Keratinocyte (primary cell): ENCODE results near the gene RTN1. TPM values are rescaled to one million over a fixed set of nuclear protein-coding genes. Genes with fewer than 3 reads are reported as not detected.

Experiments used
- DNase-seq: peaks from one replicate; pipeline ENCODE4 v3.0.0-alpha.2; 2011; ENCODE audit warnings: low read depth, missing footprints, low spot score
- FAIRE-seq: peaks from 2 replicates; lab custom pipeline; 2011; peaks lifted over from hg19 to GRCh38; lab: Jason Lieb, UNC
- H2AFZ ChIP-seq: 2 replicates; pipeline ENCODE4 v1.6.0; 2012; ENCODE audit warnings: low read length, control low read depth, inconsistent platforms; ENCODE audit not compliant: control insufficient read depth
- H3K27ac ChIP-seq: 2 replicates; pipeline ENCODE4 v1.5.1; 2011; ENCODE audit warnings: low read length; ENCODE audit not compliant: control insufficient read depth, insufficient read depth
- H3K27me3 ChIP-seq: 3 replicates; pipeline ENCODE4 v1.6.0; 2011; ENCODE audit warnings: low read length; ENCODE audit not compliant: control insufficient read depth, insufficient read depth; ENCODE audit errors: extremely low read depth
- H3K36me3 ChIP-seq, 2 experiments: 2 replicates in 1 of 2; 3 replicates in 1 of 2; pipeline ENCODE4 v1.5.1; 2011; ENCODE audit warnings: low read length in 2 of 2, mild to moderate bottlenecking in 1 of 2; ENCODE audit not compliant: control insufficient read depth in 2 of 2, insufficient read depth in 2 of 2; ENCODE audit errors: extremely low read depth in 1 of 2
- H3K4me1 ChIP-seq: 3 replicates; pipeline ENCODE4 v1.5.1; 2011; ENCODE audit warnings: low read length; ENCODE audit not compliant: control insufficient read depth, insufficient read depth; ENCODE audit errors: extremely low read depth
- H3K4me2 ChIP-seq: 3 replicates; pipeline ENCODE4 v1.6.0; 2011; ENCODE audit warnings: low read depth, low read length; ENCODE audit not compliant: control insufficient read depth, insufficient read depth; ENCODE audit errors: extremely low read depth
- H3K4me3 ChIP-seq, 3 experiments: fragments of 200-600 bp in 1 of 3; sonication (generic) in 1 of 3; 2 replicates in 2 of 3; 3 replicates in 1 of 3; pipeline ENCODE4 v1.5.1; 2011 to 2016; ENCODE audit warnings: low read length in 3 of 3, mild to moderate bottlenecking in 3 of 3, control low read depth in 2 of 3, inconsistent platforms in 1 of 3, low read depth in 1 of 3, mixed read lengths in 1 of 3, mixed run types in 1 of 3, moderate library complexity in 1 of 3; ENCODE audit not compliant: control insufficient read depth in 2 of 3, insufficient read depth in 2 of 3; ENCODE audit errors: extremely low read depth in 1 of 3
- H3K79me2 ChIP-seq: 2 replicates; pipeline ENCODE4 v1.6.0; 2012; ENCODE audit warnings: low read length; ENCODE audit not compliant: control insufficient read depth, insufficient read depth
- H3K9ac ChIP-seq: 3 replicates; pipeline ENCODE4 v1.6.0; 2011; ENCODE audit warnings: low read length; ENCODE audit not compliant: control insufficient read depth, insufficient read depth; ENCODE audit errors: extremely low read depth
- H3K9me1 ChIP-seq: 3 replicates; pipeline ENCODE4 v1.6.0; 2011; ENCODE audit warnings: low read length; ENCODE audit not compliant: control insufficient read depth, insufficient read depth; ENCODE audit errors: extremely low read depth
- H3K9me3 ChIP-seq: 2 replicates; pipeline ENCODE4 v1.5.1; 2012; ENCODE audit warnings: low read depth, low read length; ENCODE audit not compliant: control insufficient read depth
- H4K20me1 ChIP-seq: 3 replicates; pipeline ENCODE4 v1.6.0; 2011; ENCODE audit warnings: low read length; ENCODE audit not compliant: control insufficient read depth, insufficient read depth; ENCODE audit errors: extremely low read depth
- EZH2 ChIP-seq: IDR thresholded peaks from one replicate; pipeline ENCODE4 v1.6.1; 2012; ENCODE audit warnings: inconsistent platforms, mild to moderate bottlenecking, low read length, moderate library complexity
- dilution Hi-C: fragments of 300-500 bp; cut with MboI; formaldehyde crosslinking; loops from one replicate; pipeline ENCODE4 v1.7.0; 2020; ENCODE audit warnings: low sequenced_read_pairs; ENCODE audit not compliant: extremely low pct_ligation_motif_present
- polyA plus RNA-seq, 5 experiments: library from polyadenylated mRNA; depleted of rRNA in 3 of 5; stranded (reverse) in 3 of 5; stranded (forward) in 1 of 5; unstranded in 1 of 5; fragments of >200 nt; gene quantifications; 1 replicate in 1 of 5; 2 replicates in 3 of 5; 3 replicates in 1 of 5; pipeline versions ENCODE4 v1.2.1 to v1.2.3, GENCODE V29; 2011 to 2012; ENCODE audit warnings: missing spikeins in 2 of 5, low read depth in 1 of 5, low replicate concordance in 1 of 5
- TF ChIP-seq, protein P1 (sequence below), 3 experiments: IDR thresholded peaks in 1 of 3; conservative IDR thresholded peaks in 1 of 3; optimal IDR thresholded peaks in 1 of 3; 2 replicates in 2 of 3; 3 replicates in 1 of 3; pipeline versions ENCODE3 to v1.5.1; 2011; ENCODE audit warnings: low read length in 3 of 3, mild to moderate bottlenecking in 3 of 3, moderate library complexity in 2 of 3, control low read depth in 1 of 3, inconsistent platforms in 1 of 3; ENCODE audit not compliant: insufficient read depth in 2 of 3; ENCODE audit errors: extremely low read depth in 1 of 3

RTN1 gene
- polyA plus RNA-seq, 1 donor (not counting 4 experiments of a cell fraction or from before 2014, with no cell fraction given): 0.05 TPM

GRCh38 chr14:59869381-59870255, 958 bp downstream of the RTN1 start:
- H3K9me3 ChIP-seq: no peaks in the 10 kb centered on the region
- H3K27me3 ChIP-seq: peaks cover 30% of the 10 kb centered on the region
- no peaks in the 10 kb centered on the region for H3K9me1 ChIP-seq
- H3K9ac ChIP-seq: no peak overlapping the region
- H3K4me2 ChIP-seq: peak overlapping the region; percentile 84
- H3K36me3 ChIP-seq: no peaks in the 10 kb centered on the region
- no peak overlapping the region for H2AFZ ChIP-seq
- FAIRE-seq: no peak
- no peak overlapping the region for H3K4me3 ChIP-seq
- H4K20me1 ChIP-seq: no peaks in the 10 kb centered on the region
- dilution Hi-C loops: no loop called here
- DNase-seq: no peak
- no peak overlapping the region for H3K27ac ChIP-seq
- H3K4me1 ChIP-seq: no peaks in the 10 kb centered on the region
- peak; percentile 59 for TF ChIP-seq EZH2
- TF ChIP-seq, protein P1, sequence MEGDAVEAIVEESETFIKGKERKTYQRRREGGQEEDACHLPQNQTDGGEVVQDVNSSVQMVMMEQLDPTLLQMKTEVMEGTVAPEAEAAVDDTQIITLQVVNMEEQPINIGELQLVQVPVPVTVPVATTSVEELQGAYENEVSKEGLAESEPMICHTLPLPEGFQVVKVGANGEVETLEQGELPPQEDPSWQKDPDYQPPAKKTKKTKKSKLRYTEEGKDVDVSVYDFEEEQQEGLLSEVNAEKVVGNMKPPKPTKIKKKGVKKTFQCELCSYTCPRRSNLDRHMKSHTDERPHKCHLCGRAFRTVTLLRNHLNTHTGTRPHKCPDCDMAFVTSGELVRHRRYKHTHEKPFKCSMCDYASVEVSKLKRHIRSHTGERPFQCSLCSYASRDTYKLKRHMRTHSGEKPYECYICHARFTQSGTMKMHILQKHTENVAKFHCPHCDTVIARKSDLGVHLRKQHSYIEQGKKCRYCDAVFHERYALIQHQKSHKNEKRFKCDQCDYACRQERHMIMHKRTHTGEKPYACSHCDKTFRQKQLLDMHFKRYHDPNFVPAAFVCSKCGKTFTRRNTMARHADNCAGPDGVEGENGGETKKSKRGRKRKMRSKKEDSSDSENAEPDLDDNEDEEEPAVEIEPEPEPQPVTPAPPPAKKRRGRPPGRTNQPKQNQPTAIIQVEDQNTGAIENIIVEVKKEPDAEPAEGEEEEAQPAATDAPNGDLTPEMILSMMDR (optimal IDR thresholded peaks at IDR 0.05 in 1 of 3, IDR thresholded peaks at IDR 0.05 in 1 of 3, conservative IDR thresholded peaks at IDR 0.05 in 1 of 3; ENCODE audit: extremely low read depth in 1 of 3, insufficient read depth in 2 of 3, low read length in 3 of 3): no peak
- H3K79me2 ChIP-seq: no peaks in the 10 kb centered on the region

DNA sequence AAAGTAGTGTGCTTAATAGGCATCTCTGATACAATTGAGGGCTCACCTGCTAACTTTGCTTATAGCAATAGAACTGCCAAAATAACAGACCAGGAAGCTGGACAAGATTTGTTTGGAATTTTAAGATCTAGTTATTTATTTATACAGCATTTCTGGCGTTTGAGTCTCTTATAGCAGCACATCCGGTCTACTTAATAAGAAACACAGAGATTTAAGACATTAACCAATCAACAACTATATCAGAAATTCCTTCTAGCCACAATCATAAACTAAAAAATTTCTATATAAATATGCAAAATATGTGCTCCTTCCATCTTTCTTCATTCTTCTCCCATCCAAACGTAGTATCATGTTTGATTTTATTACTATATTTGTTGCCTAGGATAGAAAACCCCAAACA, 2.6 kb downstream of the RTN1 start:
- H3K4me3 ChIP-seq: no peak overlapping the region
- H3K9me3 ChIP-seq: no peaks in the 10 kb centered on the region
- H3K27ac ChIP-seq: no peak overlapping the region
- H4K20me1 ChIP-seq: no peaks in the 10 kb centered on the region
- DNase-seq (no peak), FAIRE-seq (no peak)
- H3K9me1 ChIP-seq: no peaks in the 10 kb centered on the region
- no peaks in the 10 kb centered on the region for H3K36me3 ChIP-seq
- TF ChIP-seq EZH2: no peak
- TF ChIP-seq, protein P1 (optimal IDR thresholded peaks at IDR 0.05 in 1 of 3, IDR thresholded peaks at IDR 0.05 in 1 of 3, conservative IDR thresholded peaks at IDR 0.05 in 1 of 3; ENCODE audit: extremely low read depth in 1 of 3, insufficient read depth in 2 of 3, low read length in 3 of 3): no peak
- no peaks in the 10 kb centered on the region for H3K4me1 ChIP-seq
- H3K9ac ChIP-seq: no peak overlapping the region
- dilution Hi-C loops: no loop called here
- no peaks in the 10 kb centered on the region for H3K79me2 ChIP-seq
- H3K27me3 ChIP-seq: peaks cover 30% of the 10 kb centered on the region
- no peak overlapping the region for H3K4me2 ChIP-seq
- no peak overlapping the region for H2AFZ ChIP-seq
